NB4 (cell line): ENCODE results near the gene SMIM41.

Experiments
- CTCF ChIP-seq: IDR thresholded peaks from one replicate; pipeline ENCODE4 v1.5.1; 2012; ENCODE audit warnings: low read depth, low read length
- MYC ChIP-seq: IDR thresholded peaks from 2 replicates; pipeline ENCODE4 v1.6.1; 2011; ENCODE audit warnings: low read depth, low read length
- POLR2A ChIP-seq: IDR thresholded peaks from 2 replicates; pipeline ENCODE4 v1.6.1; 2011; ENCODE audit warnings: mild to moderate bottlenecking; ENCODE audit not compliant: insufficient read length; ENCODE audit errors: extremely low read depth

GRCh38 chr12:52139147-52139546 lies 59.6 kb downstream of the SMIM41 start:
- no peak for TF ChIP-seq CTCF
- TF ChIP-seq POLR2A: no peak
- no peak for TF ChIP-seq MYC
